K562 (cell line): ENCODE measurements around the gene MYOZ1.
A peak's percentile ranks its signal among the peaks of the same experiment; 100 is the strongest.

Experiments used
- BRCA1 ChIP-seq, 2 experiments: fragments of 450-650 bp in 1 of 2; sonication (generic) in 1 of 2; formaldehyde crosslinking in 1 of 2; IDR thresholded peaks; 2 replicates each; pipeline versions ENCODE4 v1.5.0 to v1.6.1; 2017 to 2020; ENCODE audit warnings: mild to moderate bottlenecking in 1 of 2, missing genetic modification reagents in 1 of 2
- CCAR2 ChIP-seq: fragments of 200-400 bp; formaldehyde crosslinking; IDR thresholded peaks from 2 replicates; pipeline ENCODE4 v1.6.1; 2017; ENCODE audit warnings: mild to moderate bottlenecking, low read depth, low read length
- EZH2 ChIP-seq: IDR thresholded peaks from 2 replicates; pipeline ENCODE4 v1.6.1; 2012; ENCODE audit warnings: low read depth, mild to moderate bottlenecking, inconsistent platforms, low read length, borderline replicate concordance
- MYC ChIP-seq, 2 experiments: fragments of 250-450 bp in 1 of 2; sonication (Bioruptor Pico) in 1 of 2; IDR thresholded peaks; 2 replicates each; pipeline versions ENCODE4 v1.5.1 to v1.6.1; 2012 to 2021; ENCODE audit warnings: low read depth in 2 of 2, borderline replicate concordance in 1 of 2, improper control_type of control experiment in 1 of 2, low read length in 1 of 2, mild to moderate bottlenecking in 1 of 2, moderate library complexity in 1 of 2
- SMARCB1 ChIP-seq: IDR thresholded peaks from 2 replicates; pipeline ENCODE4 v1.6.1; 2011; ENCODE audit warnings: improper control_type of control experiment, low read depth; ENCODE audit not compliant: insufficient read length
- THRB ChIP-seq: fragments of 450-650 bp; formaldehyde crosslinking; conservative IDR thresholded peaks from 2 replicates; pipeline ENCODE4 v1.4.0; 2022; ENCODE audit warnings: mild to moderate bottlenecking, missing genetic modification characterization
- ZNF140 ChIP-seq: fragments of 250-450 bp; sonication (Bioruptor Pico); IDR thresholded peaks from 2 replicates; pipeline ENCODE4 v1.8.0; 2021; ENCODE audit warnings: moderate library complexity, mild to moderate bottlenecking, inconsistent platforms

GRCh38 chr10:73591935-73592699 is 49.2 kb downstream of the MYOZ1 start:
- TF ChIP-seq ZNF140 (CRISPR knock-in tag), result no peak
- no peak for TF ChIP-seq BRCA1 (IDR thresholded peaks at IDR 0.05)
- no peak for TF ChIP-seq BRCA1 (CRISPR knock-in tag; IDR thresholded peaks at IDR 0.05)
- peak; percentile 77; the same call in 1 of the 2 replicates for TF ChIP-seq MYC (IDR thresholded peaks at IDR 0.05; ENCODE audit: low read depth, low read length)
- TF ChIP-seq MYC (CRISPR knock-in tag; IDR thresholded peaks at IDR 0.05; ENCODE audit: borderline replicate concordance, low read depth), result no peak; the same call in 1 of the 2 replicates
- no peak for TF ChIP-seq SMARCB1
- TF ChIP-seq EZH2, result no peak
- TF ChIP-seq CCAR2, result no peak
- no peak for TF ChIP-seq THRB (CRISPR knock-in tag)
